NCI-H1930 (cell line): ENCODE data around the gene PTER.

Experiments used
- DNase-seq, 2 experiments: peaks; one replicate each; lab custom pipeline; 2025; lab: John Stamatoyannopoulos, UW

PTER gene

GRCh38 chr10:16436758-16437539, at the start of gene PTER:
TSS of gene PTER (plus strand) at chr10:16437010. CDS start at chr10:16484385, 47,375 bp downstream.
- no peak for DNase-seq

- no peak for DNase-seq
Observed at GRCh38 chr10:16392531-16393069, 44.2 kb upstream of the PTER start.

- DNase-seq, result no peak
Observed at GRCh38 chr10:16393271-16393858, 43.4 kb upstream of the PTER start.

- DNase-seq, result no peak
Observed at GRCh38 chr10:16401416-16401815, 35.4 kb upstream of the PTER start.

- DNase-seq, result no peak
Observed at GRCh38 chr10:16408379-16408778, 28.4 kb upstream of the PTER start.

- no peak for DNase-seq
Observed at GRCh38 chr10:16417341-16417740, 19.5 kb upstream of the PTER start.

GRCh38 chr10:16423599-16423998, 13.2 kb upstream of the PTER start:
- DNase-seq, result no peak

- no peak for DNase-seq
Observed at GRCh38 chr10:16425449-16425848, 11.4 kb upstream of the PTER start.

- DNase-seq, result no peak
Observed at GRCh38 chr10:16429539-16429938, 7.3 kb upstream of the PTER start.

- no peak for DNase-seq
Observed at GRCh38 chr10:16436367-16436757, 448 bp upstream of the PTER start.

GRCh38 chr10:16437540-16437894, 707 bp downstream of the PTER start:
- DNase-seq, result no peak

- DNase-seq, result no peak
Observed at GRCh38 chr10:16439295-16439694, 2.5 kb downstream of the PTER start.

GRCh38 chr10:16440396-16441133, 3.8 kb downstream of the PTER start:
- no peak for DNase-seq

GRCh38 chr10:16441173-16441840, 4.5 kb downstream of the PTER start:
- DNase-seq, result no peak

- no peak for DNase-seq
Observed at GRCh38 chr10:16442914-16443313, 6.1 kb downstream of the PTER start.

- DNase-seq, result no peak
Observed at GRCh38 chr10:16445770-16446469, 9.1 kb downstream of the PTER start.

GRCh38 chr10:16449454-16449853, 12.6 kb downstream of the PTER start:
- DNase-seq, result no peak

GRCh38 chr10:16458166-16458955, 21.6 kb downstream of the PTER start:
- no peak for DNase-seq

- no peak for DNase-seq
Observed at GRCh38 chr10:16459423-16459939, 22.7 kb downstream of the PTER start.

GRCh38 chr10:16466001-16466400, 29.2 kb downstream of the PTER start:
- no peak for DNase-seq

GRCh38 chr10:16470747-16471146, 33.9 kb downstream of the PTER start:
- DNase-seq, result no peak
